Measurements from ENCODE around the gene LIPC.
A peak's percentile ranks its signal among the peaks of the same experiment; 100 is the strongest.

Gene LIPC

GRCh38 chr15:58561321-58561720 lies 129.5 kb downstream of the LIPC start:
- no peak for DNase-seq

- no peak for DNase-seq
Observed at GRCh38 chr15:58562135-58562534, 130.3 kb downstream of the LIPC start.

- DNase-seq, result no peak
Observed at GRCh38 chr15:58564981-58565380, 133.2 kb downstream of the LIPC start.

GRCh38 chr15:58565619-58566018 lies 133.8 kb downstream of the LIPC start:
- no peak for DNase-seq

- DNase-seq, result peak; percentile 25
Observed at GRCh38 chr15:58566029-58566428, 134.2 kb downstream of the LIPC start.

GRCh38 chr15:58568157-58568571 lies 136.4 kb downstream of the LIPC start:
- DNase-seq, result peak; percentile 66

- no peak for DNase-seq
Observed at GRCh38 chr15:58569455-58569854, 137.7 kb downstream of the LIPC start.

GRCh38 chr15:58571491-58571890 lies 139.7 kb downstream of the LIPC start:
- no peak for DNase-seq

- no peak for DNase-seq
Observed at GRCh38 chr15:58572521-58572920, 140.7 kb downstream of the LIPC start.

GRCh38 chr15:58573270-58573669 lies 141.5 kb downstream of the LIPC start:
- DNase-seq, result no peak

GRCh38 chr15:58574631-58575030 lies 142.8 kb downstream of the LIPC start:
- DNase-seq, result no peak

GRCh38 chr15:58575045-58575786 lies 143.4 kb downstream of the LIPC start:
- DNase-seq, result no peak

- DNase-seq, result no peak
Observed at GRCh38 chr15:58576657-58577056, 144.9 kb downstream of the LIPC start.

GRCh38 chr15:58582160-58582559 lies 150.4 kb downstream of the LIPC start:
- peak; percentile 80 for DNase-seq

- DNase-seq, result peak; percentile 29
Observed at GRCh38 chr15:58583171-58583908, 151.5 kb downstream of the LIPC start.

GRCh38 chr15:58584789-58585461 lies 153.1 kb downstream of the LIPC start:
- no peak for DNase-seq

- no peak for DNase-seq
Observed at GRCh38 chr15:58585693-58586443, 154.1 kb downstream of the LIPC start.

- no peak for DNase-seq
Observed at GRCh38 chr15:58587486-58587885, 155.7 kb downstream of the LIPC start.

GRCh38 chr15:58588096-58588495 lies 156.3 kb downstream of the LIPC start:
- DNase-seq, result no peak

GRCh38 chr15:58589047-58589446 lies 157.3 kb downstream of the LIPC start:
- DNase-seq, result no peak

- DNase-seq, result no peak
Observed at GRCh38 chr15:58590236-58590635, 158.4 kb downstream of the LIPC start.

- DNase-seq, result no peak
Observed at GRCh38 chr15:58590926-58591325, 159.1 kb downstream of the LIPC start.

GRCh38 chr15:58593870-58594269 lies 162.1 kb downstream of the LIPC start:
- DNase-seq, result peak; percentile 26

All from MV-4-11 (cell line).